Epidermal melanocyte (primary cell): ENCODE results near the gene KIF11.
"Not testable (repeated sequence)": the region's sequence is repeated elsewhere in the genome, so short reads cannot be mapped to it uniquely, and the experiment has no call there.

Source experiments
- DNase-seq: peaks from one replicate; pipeline ENCODE4 v3.0.0; 2011; ENCODE audit warnings: low spot score; ENCODE audit not compliant: insufficient read length

Gene KIF11

GRCh38 chr10:92590623-92591549 lies 2.0 kb upstream of the KIF11 start:
- DNase-seq, result no peak

GRCh38 chr10:92591550-92592022 lies 1.3 kb upstream of the KIF11 start:
- peak; percentile 54 for DNase-seq

DNA sequence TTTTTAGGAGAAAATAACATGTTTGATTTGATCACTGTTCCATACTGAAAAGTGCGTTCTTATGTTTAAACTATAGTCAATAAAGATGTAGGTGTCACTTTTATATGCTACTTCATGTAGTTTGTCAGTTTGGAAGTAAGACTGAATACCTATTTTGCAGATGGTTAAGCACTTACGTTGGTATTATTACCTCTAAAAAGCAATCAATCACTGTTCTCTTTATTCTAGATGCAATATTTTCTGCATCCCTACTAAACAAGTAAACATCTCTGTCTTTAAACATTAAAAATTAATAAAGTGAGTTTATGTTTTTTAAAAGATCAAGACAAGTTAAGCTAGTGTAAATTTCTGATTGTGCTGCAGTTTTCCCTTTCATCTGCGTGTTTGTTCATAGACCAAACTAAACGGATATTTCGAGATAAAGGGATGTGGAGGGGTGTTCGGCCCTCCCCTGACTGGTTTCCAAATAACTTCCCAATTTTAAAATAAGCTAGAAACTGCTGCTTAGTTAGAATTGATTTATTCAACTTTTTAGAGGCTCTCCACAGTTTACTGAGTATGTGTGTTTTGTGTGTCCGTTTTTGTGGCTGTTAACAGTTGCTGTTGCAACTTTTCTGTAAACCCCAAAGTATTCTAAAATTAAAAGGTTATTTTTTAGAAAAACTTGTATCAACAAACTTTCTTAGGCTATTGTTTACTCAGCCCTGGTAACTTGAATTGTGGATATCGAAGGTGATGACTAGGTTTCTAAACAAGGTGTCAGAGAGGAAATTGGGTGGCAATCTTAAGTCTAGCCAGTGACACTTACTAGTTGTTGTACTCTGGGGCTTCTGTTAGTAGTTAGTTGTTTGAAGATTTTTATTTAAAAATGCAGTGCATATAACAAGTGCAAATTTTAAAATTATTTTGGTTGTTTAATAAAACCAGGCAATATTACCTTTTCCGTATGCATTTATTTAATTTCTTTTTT lies 974 bp downstream of the KIF11 start:
- no peak for DNase-seq

DNA sequence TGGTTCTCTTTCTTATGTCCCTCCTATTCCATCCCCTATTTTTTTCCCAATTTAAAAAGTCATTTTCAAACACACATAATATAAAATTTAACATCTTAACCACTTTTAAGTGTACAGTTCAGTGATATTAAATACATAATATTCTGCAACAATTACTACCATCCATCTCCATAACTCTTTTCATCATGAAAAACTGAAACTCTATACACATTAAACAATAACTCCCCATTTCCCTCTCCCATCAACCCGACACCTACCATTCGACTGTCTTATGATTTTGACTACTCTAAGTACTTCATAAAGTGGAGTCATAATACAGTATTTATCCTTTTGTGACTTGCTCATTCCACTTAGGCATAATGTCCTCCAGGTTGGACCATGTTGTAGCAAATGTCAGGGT lies 2.6 kb downstream of the KIF11 start:
- DNase-seq, result no peak

DNA sequence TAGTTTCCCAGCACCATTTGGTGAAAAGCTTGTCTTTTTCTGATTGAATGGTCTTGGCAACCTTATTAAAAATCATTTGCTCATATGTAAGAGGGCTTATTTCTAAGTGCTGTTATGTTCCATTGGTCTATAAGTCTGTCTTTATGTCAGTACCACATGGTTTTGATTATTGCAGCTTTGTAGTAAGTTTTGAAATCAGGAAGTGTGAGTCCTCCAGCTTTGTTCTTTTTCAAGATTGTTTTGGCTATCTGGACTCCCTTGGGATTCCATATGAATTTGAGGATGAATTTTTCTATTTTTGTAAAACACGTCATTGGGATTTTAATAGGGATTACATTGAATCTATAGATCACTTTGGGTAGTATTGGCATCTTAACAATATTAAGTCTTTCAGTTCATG lies 5.4 kb downstream of the KIF11 start:
- DNase-seq, result no peak

DNA sequence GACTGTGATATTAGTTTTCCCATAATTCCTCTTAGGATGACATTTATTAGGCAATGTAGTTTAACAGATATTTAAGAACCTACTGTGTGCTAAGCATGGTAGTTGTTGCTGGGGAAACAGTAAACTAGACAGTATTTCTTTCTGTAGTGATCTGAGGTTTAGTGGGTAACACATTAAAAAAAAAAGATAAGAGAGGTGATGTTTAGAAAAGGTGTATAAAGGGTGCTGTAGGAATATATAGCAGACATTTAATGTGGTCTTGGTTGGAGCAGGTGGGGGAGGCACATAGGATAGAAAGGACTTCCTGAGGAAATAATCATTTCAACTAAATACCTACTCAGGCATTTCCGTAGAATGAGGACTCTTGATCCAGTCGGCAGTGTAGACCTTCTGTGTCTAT lies 11.9 kb downstream of the KIF11 start:
- DNase-seq, result no peak

DNA sequence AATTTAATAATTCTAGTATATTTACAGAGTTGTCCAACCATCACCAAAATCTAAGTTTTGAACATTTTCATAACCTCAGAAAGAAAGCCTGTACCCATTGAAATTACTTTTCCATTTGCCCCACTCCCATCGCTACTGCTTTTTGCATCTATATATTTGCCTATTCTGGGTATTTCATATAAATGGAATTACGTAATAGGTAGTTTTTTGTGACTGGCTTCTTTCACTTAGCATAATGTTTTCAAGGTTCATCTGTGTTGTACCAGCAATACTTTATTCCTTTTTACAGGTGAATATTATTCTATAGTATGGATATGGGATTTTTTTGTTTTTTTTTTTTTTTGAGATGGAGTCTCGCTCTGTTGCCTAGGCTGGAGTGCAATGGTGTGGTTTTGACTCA lies 22.6 kb downstream of the KIF11 start:
- no peak for DNase-seq

GRCh38 chr10:92619368-92619767 lies 26.4 kb downstream of the KIF11 start:
- DNase-seq, result no peak

- DNase-seq, result no peak
Observed at GRCh38 chr10:92627845-92628480, 35.0 kb downstream of the KIF11 start.

GRCh38 chr10:92629945-92630344 lies 37.0 kb downstream of the KIF11 start:
- no peak for DNase-seq

GRCh38 chr10:92638037-92638436 lies 45.1 kb downstream of the KIF11 start:
- no peak for DNase-seq

- DNase-seq, result no peak
Observed at GRCh38 chr10:92640107-92640506, 47.2 kb downstream of the KIF11 start.

DNA sequence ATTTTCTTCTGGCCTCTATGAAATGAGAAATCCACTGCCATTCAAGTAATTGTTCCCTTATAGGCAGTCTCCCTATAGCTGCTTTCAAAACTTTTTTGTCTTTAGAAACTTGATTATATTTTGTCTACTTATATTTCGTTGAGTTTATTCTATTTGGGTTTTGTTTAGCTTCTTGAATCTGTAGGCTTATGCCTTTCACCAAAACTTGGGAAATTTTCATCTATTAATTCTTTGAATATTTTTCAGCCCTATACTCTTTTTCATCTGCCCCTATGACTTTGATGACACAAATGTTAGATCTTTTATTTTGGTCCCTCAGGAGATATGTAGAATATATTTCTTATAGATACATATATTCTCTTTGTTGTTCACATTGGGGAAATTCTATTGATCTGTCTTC lies 48.6 kb downstream of the KIF11 start:
- DNase-seq, result no peak

DNA sequence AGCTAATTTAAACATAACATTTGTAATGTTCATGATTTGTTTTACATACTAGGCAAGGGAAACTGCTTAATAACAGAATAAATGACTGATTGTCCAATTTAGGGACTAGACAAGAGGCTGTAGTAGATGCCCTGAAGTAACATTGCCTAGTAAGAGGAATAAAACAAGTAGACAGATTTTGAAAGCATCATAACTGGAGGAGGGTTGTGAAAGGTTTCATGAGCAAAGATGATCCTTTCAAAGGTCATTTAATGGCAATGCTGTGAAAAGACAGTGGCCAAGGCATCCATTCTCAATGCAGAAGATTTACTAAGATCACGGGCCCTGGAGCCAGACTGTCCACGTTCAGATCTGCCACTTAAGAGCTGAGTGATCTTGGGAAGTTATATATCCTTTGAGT lies 52.0 kb downstream of the KIF11 start:
- DNase-seq, result no peak

- DNase-seq, result not testable (repeated sequence)
Observed at GRCh38 chr10:92650864-92651263, 57.9 kb downstream of the KIF11 start.

- no peak for DNase-seq
Observed at GRCh38 chr10:92655426-92655825, 62.5 kb downstream of the KIF11 start.

DNA sequence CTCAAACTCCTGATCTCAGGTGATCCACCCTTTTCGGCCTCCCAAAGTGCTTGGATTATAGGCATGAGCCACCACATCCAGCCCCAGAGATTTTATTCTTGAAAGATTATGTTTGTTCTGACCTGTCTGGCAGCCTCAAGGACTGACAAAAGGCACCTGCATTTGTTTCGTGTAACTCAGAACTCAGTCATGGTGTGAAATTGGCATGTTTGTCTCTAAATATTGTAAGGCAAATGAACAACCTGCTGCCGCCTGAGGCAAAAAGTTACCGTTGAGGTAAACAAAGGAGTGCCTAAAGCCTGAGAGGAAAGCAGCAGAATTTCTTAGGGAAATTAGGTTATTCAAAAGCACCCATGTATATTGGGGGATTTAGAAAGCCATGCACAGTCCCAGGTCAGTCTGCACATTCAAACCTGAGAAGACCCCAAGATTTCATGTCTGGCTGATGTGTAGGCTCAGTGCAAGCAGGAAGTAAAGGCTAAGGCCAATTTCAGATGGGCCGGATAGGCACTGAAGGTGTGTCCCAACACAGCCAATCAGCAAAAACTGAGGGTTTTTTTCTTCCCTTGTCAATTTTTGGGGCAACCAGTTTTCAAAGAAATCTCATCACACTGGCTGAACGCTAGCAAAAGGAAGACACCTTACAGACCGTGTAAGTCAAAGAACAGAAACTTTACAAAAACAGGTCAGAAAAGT lies 63.5 kb downstream of the KIF11 start:
- no peak for DNase-seq

DNA sequence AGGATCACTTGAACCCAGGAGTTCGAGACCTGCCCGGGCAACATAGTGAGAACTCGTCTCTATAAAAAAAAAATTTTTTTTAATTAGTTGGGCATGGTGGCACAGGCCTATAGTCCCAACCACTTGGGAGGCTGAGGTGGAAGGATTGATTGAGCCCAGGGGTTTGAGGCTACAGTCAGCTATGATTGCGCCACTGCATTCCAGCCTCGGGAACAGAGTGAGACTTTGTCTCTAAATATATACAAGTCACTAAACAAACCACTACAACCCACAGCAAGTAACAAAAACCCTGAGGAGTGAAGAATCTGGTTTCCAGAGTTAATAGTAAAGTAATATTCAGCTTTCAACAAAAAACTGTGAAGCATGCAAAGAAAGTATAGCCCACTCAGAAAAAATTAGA lies 64.1 kb downstream of the KIF11 start:
- no peak for DNase-seq

DNA sequence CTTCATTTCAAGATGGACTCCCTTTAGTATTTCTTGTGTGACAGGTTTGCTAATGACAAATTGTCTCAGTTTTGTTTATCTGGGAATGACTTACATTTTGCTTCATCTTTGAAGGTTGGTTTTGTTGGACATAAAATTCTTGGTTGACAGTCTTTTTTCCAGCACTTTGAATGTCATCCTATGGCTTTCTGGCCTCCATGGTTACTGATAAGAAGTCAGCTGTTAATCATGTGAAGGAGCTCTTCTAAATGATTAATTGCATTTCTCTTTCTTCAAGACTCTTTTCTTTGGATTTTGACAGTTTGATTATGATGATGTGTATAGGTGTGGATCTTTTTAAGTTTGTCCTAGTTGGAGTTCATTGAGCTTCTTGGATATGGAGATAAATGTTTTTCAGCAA lies 69.9 kb downstream of the KIF11 start:
- DNase-seq, result no peak

- no peak for DNase-seq
Observed at GRCh38 chr10:92664322-92664721, 71.4 kb downstream of the KIF11 start.

DNA sequence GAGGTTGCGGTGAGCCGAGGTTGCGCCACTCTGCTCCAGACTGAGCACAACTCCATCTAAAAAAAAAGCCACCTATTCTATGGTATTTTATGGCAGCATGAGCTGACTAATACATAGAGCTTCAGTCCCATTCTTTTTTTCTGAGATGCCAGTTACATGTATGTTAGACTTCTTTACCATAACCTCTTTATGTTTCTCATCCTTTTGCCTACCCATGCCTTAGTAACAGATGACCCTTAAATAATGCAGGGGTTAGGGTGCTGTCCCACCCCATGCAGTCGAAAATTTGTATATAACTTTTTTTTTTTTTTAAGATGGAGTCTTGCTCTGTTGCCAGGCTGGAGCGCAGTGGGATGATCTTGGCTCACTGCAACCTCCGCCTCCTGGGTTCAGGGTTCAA lies 74.1 kb downstream of the KIF11 start:
- DNase-seq, result no peak
